K562 (cell line): ENCODE measurements around the gene MYO7A.

Experiments
- CBX1 ChIP-seq: sonication (generic); IDR thresholded peaks from 2 replicates; pipeline ENCODE4 v1.6.1; 2016; ENCODE audit warnings: antibody characterized with exemption, low read depth, mild to moderate bottlenecking
- CBX5 ChIP-seq: IDR thresholded peaks from 2 replicates; pipeline ENCODE4 v1.6.1; 2014; ENCODE audit warnings: low read depth, borderline replicate concordance
- EGR1 ChIP-seq: fragments of 450-650 bp; conservative IDR thresholded peaks from 2 replicates; pipeline ENCODE4 v1.6.1; 2017; ENCODE audit warnings: mild to moderate bottlenecking
- HDAC2 ChIP-seq: fragments of 450-650 bp; IDR thresholded peaks from 2 replicates; pipeline ENCODE4 v1.6.1; 2016; ENCODE audit warnings: mild to moderate bottlenecking
- KLF13 ChIP-seq: fragments of 450-650 bp; IDR thresholded peaks from 2 replicates; pipeline ENCODE4 v1.6.1; 2016; ENCODE audit warnings: missing genetic modification characterization, low read depth, mild to moderate bottlenecking, missing compliant biosample characterization, moderate library complexity, borderline replicate concordance
- RAD21 ChIP-seq, 2 experiments: fragments of 250-450 bp in 1 of 2; fragments of 450-650 bp in 1 of 2; sonication (Bioruptor Pico) in 1 of 2; formaldehyde crosslinking in 1 of 2; IDR thresholded peaks in 1 of 2; conservative IDR thresholded peaks in 1 of 2; 2 replicates each; pipeline versions ENCODE4 v1.4.0 to v1.8.0; 2020 to 2022; ENCODE audit warnings: mild to moderate bottlenecking in 2 of 2, moderate library complexity in 1 of 2
- YY1 ChIP-seq, 3 experiments: IDR thresholded peaks; 2 replicates each; pipeline ENCODE4 v1.6.1; 2011; ENCODE audit warnings: low read length in 2 of 3, mild to moderate bottlenecking in 2 of 3, moderate library complexity in 2 of 3, borderline replicate concordance in 1 of 3, control low read depth in 1 of 3, low read depth in 1 of 3; ENCODE audit not compliant: insufficient read depth in 3 of 3, insufficient replicate concordance in 2 of 3, control insufficient read depth in 1 of 3, insufficient read length in 1 of 3; ENCODE audit errors: extremely low read depth in 1 of 3
- ZNF408 ChIP-seq: fragments of 250-450 bp; sonication (Bioruptor Pico); IDR thresholded peaks from 2 replicates; pipeline ENCODE4 v1.4.0; 2020; ENCODE audit warnings: low read depth, mild to moderate bottlenecking, moderate library complexity
- TF ChIP-seq, protein P1 (sequence below), 3 experiments: fragments of 200-800 bp in 1 of 3; fragments of 250-450 bp in 1 of 3; fragments of 450-650 bp in 1 of 3; sonication (Bioruptor Pico) in 1 of 3; sonication (Bioruptor generic) in 1 of 3; formaldehyde crosslinking in 1 of 3; IDR thresholded peaks; 2 replicates each; pipeline versions ENCODE4 v1.6.1 to v1.8.0; 2016 to 2022; ENCODE audit warnings: mild to moderate bottlenecking in 2 of 3, missing genetic modification characterization in 2 of 3, missing compliant biosample characterization in 1 of 3, moderate library complexity in 1 of 3
- TF ChIP-seq, protein P2 (sequence below): fragments of 250-450 bp; sonication (Bioruptor Pico); IDR thresholded peaks from 2 replicates; pipeline ENCODE4 v1.4.0; 2020; ENCODE audit warnings: mild to moderate bottlenecking, moderate library complexity
- TF ChIP-seq, protein P3 (sequence below): sonication (generic); formaldehyde crosslinking; IDR thresholded peaks from 2 replicates; pipeline ENCODE4 v1.8.1; 2023; ENCODE audit warnings: mild to moderate bottlenecking, missing genetic modification reagents

DNA sequence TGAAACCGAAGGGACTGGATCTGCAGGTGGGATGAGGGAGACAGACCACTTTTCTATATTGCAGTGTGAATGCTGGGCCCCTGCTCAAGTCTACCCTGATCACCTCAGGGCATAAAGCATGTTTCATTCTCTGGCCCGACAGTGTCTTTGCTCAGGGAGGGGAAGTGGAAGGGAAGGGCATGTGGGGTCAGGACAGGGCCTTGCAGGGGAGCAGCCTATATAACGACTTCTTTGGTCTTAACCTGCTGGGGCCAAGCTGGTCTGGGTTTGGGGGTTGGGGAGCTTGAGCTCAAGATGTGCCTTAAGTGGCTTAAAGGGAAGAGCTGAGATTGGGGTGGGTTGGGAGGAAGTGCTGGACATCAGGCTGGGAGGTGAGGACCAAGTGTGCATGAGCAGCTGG is 87.1 kb downstream of the MYO7A start:
- TF ChIP-seq, protein P1, sequence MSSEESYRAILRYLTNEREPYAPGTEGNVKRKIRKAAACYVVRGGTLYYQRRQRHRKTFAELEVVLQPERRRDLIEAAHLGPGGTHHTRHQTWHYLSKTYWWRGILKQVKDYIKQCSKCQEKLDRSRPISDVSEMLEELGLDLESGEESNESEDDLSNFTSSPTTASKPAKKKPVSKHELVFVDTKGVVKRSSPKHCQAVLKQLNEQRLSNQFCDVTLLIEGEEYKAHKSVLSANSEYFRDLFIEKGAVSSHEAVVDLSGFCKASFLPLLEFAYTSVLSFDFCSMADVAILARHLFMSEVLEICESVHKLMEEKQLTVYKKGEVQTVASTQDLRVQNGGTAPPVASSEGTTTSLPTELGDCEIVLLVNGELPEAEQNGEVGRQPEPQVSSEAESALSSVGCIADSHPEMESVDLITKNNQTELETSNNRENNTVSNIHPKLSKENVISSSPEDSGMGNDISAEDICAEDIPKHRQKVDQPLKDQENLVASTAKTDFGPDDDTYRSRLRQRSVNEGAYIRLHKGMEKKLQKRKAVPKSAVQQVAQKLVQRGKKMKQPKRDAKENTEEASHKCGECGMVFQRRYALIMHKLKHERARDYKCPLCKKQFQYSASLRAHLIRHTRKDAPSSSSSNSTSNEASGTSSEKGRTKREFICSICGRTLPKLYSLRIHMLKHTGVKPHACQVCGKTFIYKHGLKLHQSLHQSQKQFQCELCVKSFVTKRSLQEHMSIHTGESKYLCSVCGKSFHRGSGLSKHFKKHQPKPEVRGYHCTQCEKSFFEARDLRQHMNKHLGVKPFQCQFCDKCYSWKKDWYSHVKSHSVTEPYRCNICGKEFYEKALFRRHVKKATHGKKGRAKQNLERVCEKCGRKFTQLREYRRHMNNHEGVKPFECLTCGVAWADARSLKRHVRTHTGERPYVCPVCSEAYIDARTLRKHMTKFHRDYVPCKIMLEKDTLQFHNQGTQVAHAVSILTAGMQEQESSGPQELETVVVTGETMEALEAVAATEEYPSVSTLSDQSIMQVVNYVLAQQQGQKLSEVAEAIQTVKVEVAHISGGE (CRISPR knock-in tag; IDR thresholded peaks at IDR 0.05): no peak
- TF ChIP-seq RAD21 (CRISPR knock-in tag; conservative IDR thresholded peaks at IDR 0.05 in 1 of 2, IDR thresholded peaks at IDR 0.05 in 1 of 2): no peak
- TF ChIP-seq HDAC2: no peak
- no peak for TF ChIP-seq YY1 (IDR thresholded peaks at IDR 0.05; ENCODE audit: borderline replicate concordance in 1 of 3, control insufficient read depth in 1 of 3, extremely low read depth in 1 of 3, insufficient read depth in 3 of 3, insufficient read length in 1 of 3, insufficient replicate concordance in 2 of 3, low read depth in 1 of 3, low read length in 2 of 3)
- TF ChIP-seq, protein P2, sequence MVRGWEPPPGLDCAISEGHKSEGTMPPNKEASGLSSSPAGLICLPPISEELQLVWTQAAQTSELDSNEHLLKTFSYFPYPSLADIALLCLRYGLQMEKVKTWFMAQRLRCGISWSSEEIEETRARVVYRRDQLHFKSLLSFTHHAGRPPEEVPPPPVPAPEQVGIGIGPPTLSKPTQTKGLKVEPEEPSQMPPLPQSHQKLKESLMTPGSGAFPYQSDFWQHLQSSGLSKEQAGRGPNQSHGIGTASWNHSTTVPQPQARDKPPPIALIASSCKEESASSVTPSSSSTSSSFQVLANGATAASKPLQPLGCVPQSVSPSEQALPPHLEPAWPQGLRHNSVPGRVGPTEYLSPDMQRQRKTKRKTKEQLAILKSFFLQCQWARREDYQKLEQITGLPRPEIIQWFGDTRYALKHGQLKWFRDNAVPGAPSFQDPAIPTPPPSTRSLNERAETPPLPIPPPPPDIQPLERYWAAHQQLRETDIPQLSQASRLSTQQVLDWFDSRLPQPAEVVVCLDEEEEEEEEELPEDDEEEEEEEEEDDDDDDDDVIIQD (CRISPR knock-in tag): no peak
- TF ChIP-seq CBX5: no peak
- TF ChIP-seq, protein P3, sequence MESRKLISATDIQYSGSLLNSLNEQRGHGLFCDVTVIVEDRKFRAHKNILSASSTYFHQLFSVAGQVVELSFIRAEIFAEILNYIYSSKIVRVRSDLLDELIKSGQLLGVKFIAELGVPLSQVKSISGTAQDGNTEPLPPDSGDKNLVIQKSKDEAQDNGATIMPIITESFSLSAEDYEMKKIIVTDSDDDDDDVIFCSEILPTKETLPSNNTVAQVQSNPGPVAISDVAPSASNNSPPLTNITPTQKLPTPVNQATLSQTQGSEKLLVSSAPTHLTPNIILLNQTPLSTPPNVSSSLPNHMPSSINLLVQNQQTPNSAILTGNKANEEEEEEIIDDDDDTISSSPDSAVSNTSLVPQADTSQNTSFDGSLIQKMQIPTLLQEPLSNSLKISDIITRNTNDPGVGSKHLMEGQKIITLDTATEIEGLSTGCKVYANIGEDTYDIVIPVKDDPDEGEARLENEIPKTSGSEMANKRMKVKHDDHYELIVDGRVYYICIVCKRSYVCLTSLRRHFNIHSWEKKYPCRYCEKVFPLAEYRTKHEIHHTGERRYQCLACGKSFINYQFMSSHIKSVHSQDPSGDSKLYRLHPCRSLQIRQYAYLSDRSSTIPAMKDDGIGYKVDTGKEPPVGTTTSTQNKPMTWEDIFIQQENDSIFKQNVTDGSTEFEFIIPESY: no peak
- TF ChIP-seq KLF13 (tag): no peak
- no peak for TF ChIP-seq CBX1
- TF ChIP-seq ZNF408 (CRISPR knock-in tag): no peak
- TF ChIP-seq EGR1: no peak
